HG03342 (cell line): Measurements from ENCODE around the gene LRRTM3.

Experiments
- ATAC-seq: cut with Tn5 transposase; IDR thresholded peaks from one replicate; pipeline ENCODE4 v1.9.1; 2021; ENCODE audit warnings: mild to moderate bottlenecking, moderate library complexity; ENCODE audit not compliant: unreplicated experiment

LRRTM3 gene

DNA sequence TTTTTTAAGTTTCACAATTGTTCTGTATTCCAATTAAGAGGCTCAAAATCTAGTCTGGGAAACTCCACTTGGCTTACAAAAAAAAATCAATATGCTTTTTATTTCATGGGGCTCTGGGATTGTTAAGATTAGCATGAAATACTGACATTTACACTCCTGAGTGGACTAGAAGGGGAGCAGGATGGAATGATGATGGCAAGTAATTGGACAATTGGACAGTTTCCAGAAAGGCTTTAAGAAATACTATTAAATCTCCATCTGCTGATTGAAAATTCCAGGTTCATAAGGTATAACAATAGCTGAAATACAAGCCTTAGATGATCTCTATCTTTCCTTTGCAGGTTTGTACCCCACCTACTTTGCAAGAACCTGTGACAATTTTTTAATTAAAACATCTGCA is 184.4 kb downstream of the LRRTM3 start:
- no peak for ATAC-seq

DNA sequence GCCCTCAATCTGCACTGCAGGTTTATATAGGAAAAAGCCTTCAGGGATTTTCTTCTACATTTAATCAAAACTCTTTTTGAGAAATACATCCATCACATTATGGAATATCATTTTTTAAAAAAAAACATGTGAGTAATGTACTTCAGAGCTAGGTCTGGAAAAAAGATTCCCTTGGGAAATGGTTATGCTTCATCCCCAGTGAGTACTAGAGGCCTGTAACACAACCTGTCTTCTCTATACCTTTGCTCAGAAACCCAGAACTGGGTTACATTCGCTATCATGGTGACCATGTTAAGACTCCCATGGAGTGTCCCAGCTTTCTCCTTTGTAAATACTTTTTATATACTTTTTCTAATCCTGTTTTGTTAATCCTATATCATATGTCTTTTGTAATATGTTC is 186.9 kb downstream of the LRRTM3 start:
- no peak for ATAC-seq

DNA sequence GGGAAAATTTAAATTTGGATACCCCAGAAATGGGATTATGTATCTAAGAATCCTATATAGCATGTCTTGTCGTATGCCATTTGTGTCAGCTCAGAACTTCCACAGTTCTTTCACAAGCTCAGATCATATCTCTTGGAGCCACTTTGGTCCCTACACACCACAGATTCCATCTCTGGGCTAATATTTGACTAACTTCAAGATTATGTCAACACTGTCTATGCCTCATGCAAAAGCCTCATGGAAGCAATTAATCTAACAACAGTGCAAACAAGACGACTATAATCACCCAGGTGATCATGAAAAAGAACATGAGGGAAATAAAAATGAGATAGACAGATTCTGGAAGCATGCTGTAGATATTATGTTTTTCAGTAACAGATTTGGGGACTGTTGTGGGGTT is 189.1 kb downstream of the LRRTM3 start:
- ATAC-seq = no peak

DNA sequence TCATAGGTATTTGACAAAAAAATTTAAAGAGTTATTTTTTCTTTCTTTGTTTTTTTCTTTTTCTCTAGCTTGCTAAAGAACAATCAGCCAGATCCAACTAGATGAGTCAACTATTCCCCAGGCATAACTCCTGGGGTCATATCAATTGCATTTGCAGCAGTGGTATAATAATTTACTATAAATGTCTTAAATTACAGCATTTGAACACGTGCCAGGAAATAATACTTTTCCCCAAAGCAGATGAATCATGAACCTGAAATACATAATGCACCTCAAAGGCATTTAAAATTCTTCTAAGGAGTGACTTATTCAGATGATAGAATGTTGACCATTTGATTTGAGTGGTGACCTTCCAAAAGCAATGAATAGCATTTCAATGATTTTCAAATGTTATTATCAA is 190.1 kb downstream of the LRRTM3 start:
- ATAC-seq = no peak

DNA sequence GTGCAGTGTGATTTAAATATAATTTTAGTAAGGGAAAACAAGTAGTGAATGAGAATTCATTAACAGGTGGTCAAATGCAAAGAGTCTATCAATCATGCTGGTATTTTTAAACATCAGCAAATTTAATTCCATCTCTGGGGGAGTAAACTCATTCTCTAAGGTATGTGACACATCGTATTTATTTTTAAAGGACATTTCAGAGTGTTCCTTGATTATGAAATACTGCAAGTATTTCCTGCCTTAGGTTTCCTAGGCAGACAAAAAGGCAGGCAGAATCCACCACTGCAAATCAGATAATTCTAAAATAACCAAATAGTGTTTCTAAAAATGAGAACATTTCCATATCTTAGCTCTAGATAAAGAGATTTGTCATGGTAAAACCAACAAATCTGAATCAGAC is 193.8 kb downstream of the LRRTM3 start:
- no peak for ATAC-seq

DNA sequence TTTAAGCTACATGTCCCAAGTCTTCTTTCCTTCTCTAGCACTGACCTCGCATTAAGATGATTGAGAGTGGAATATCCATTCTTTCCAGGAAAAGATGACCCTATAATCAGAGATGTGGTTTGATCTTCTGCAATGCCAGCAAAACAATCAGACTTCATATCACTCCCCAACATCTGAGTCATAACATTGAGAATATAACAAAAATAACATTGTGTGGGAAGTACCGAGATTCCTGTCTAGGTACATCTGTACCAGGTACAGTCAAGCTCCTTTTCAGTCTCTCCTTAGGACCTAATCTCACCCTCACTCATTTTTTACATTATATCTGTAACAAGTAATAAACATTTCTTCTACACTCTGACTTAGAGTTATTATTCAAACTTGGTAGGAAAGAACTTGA is 201.6 kb downstream of the LRRTM3 start:
- ATAC-seq = no peak

DNA sequence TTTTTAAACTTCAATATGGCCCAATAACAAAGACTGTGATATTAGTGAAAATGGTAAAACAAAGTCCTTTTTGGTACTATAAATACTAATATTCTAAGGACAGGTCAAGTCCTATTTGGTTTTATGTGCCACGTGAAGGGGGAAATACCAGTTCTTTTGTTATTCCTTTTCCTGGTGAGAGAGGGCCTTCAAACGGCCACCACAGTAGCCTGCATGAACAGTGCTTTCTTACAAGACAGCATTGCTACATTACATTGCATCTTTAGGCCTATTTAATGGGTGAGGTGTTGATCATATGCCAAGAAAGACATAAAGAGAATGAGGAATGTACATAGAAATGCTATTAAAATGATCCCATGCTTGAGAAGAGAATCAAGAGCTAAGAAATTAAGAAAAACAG is 214.8 kb downstream of the LRRTM3 start:
- ATAC-seq = no peak

DNA sequence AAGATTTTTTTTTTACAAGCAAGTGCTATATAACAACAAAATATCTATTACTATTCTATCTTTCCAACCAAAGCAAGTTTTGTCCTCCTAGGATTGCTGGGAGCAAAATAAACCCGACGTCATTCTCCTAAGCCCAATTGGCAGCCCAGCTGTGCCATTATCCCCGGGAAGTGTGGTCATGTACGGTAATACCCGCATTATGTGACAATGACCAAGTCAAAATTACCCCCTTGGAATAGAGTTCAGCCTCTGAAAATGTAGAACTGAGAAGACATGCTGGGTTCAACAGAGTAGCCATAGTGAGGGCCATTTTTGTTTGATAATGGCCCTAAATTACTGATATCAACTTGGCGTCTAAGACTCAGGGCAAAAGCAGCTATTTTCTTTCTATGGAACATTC is 215.5 kb downstream of the LRRTM3 start:
- no peak for ATAC-seq

DNA sequence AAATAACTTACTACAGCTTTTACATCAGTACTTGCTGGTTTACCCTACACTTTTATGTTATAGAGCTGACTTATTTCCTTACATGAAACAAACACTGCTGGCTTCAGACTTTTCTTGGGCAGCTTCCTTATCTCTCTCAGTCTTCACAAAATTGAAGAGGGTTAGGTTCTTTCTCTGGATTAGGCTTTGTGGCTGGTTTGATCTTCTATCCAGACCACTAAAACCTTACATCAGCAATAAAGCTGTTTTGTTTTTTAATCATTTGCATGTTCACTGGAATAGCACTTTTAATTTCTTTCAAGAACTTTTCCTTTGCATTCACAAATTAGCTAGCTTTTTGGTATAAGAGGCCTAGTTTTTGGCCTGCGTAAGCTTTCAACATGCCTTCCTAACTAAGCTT is 218.7 kb downstream of the LRRTM3 start:
- ATAC-seq = no peak
